Glutamatergic neuron (in vitro differentiated cells): ENCODE data around the gene FBXL17. TPM values are rescaled to one million over a fixed set of nuclear protein-coding genes. Genes with fewer than 3 reads are reported as not detected.

Source experiments
- DNase-seq: peaks from one replicate; pipeline ENCODE4 v3.0.0; 2022
- H3K27ac Mint-ChIP-seq: one replicate; pipeline ENCODE4 v1.8.0; 2020; ENCODE audit warnings: mild to moderate bottlenecking, mixed read lengths, inconsistent platforms; ENCODE audit not compliant: unreplicated experiment
- H3K27me3 Mint-ChIP-seq: one replicate; pipeline ENCODE4 v1.8.0; 2020; ENCODE audit warnings: mild to moderate bottlenecking, moderate library complexity, mixed read lengths, inconsistent platforms; ENCODE audit not compliant: unreplicated experiment
- H3K36me3 Mint-ChIP-seq: one replicate; pipeline ENCODE4 v1.8.0; 2020; ENCODE audit warnings: mild to moderate bottlenecking, mixed read lengths, inconsistent platforms; ENCODE audit not compliant: unreplicated experiment
- H3K4me1 Mint-ChIP-seq: one replicate; pipeline ENCODE4 v1.8.0; 2020; ENCODE audit warnings: mild to moderate bottlenecking, low read depth, mixed read lengths, inconsistent platforms; ENCODE audit not compliant: unreplicated experiment
- H3K4me3 Mint-ChIP-seq: one replicate; pipeline ENCODE4 v1.8.0; 2020; ENCODE audit warnings: mild to moderate bottlenecking, mixed read lengths, inconsistent platforms; ENCODE audit not compliant: unreplicated experiment
- H3K9me3 Mint-ChIP-seq: one replicate; pipeline ENCODE4 v1.8.0; 2020; ENCODE audit warnings: mild to moderate bottlenecking, moderate library complexity, mixed read lengths, inconsistent platforms; ENCODE audit not compliant: unreplicated experiment
- total RNA-seq: library from RNA; stranded (reverse); fragmentation: NEBNext Ultra II Directional; extraction: Animal tissue kit (Norgen Biotek cat#: 25700); gene quantifications from one replicate; pipeline ENCODE4 v1.2.1, GENCODE V29; 2021; ENCODE audit not compliant: unreplicated experiment
- TF ChIP-seq, protein P1 (sequence below): fragments of 200-600 bp; sonication (generic); IDR thresholded peaks from one replicate; pipeline ENCODE4 v1.5.0; 2021; ENCODE audit not compliant: partially characterized antibody, unreplicated experiment

FBXL17 gene
- total RNA-seq, 1 donor from 2014 or later: 20.3 TPM

DNA sequence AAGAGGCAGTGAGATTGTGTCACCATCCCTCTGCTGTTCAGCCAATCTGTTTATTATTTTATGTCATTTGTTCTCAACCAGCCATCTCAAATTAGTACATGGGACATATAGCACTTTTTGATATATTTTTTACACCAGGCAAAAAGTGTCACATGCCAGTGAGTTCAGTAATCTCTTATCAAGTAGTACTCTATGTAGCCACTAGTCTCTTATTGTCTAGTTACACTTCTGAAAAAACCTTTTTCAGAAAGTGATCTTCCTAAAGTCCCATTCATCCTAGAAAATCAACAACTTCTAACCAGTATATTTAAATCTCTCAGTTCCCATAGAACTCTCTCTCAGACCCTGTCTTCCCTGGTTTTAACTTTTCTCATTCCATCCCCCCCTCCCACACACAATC, 321.6 kb downstream of the FBXL17 start:
- no peaks in the 10 kb centered on the region for H3K9me3 Mint-ChIP-seq
- no peak overlapping the region for H3K4me3 Mint-ChIP-seq
- no peaks in the 10 kb centered on the region for H3K27me3 Mint-ChIP-seq
- no peak overlapping the region for H3K27ac Mint-ChIP-seq
- TF ChIP-seq, protein P1, sequence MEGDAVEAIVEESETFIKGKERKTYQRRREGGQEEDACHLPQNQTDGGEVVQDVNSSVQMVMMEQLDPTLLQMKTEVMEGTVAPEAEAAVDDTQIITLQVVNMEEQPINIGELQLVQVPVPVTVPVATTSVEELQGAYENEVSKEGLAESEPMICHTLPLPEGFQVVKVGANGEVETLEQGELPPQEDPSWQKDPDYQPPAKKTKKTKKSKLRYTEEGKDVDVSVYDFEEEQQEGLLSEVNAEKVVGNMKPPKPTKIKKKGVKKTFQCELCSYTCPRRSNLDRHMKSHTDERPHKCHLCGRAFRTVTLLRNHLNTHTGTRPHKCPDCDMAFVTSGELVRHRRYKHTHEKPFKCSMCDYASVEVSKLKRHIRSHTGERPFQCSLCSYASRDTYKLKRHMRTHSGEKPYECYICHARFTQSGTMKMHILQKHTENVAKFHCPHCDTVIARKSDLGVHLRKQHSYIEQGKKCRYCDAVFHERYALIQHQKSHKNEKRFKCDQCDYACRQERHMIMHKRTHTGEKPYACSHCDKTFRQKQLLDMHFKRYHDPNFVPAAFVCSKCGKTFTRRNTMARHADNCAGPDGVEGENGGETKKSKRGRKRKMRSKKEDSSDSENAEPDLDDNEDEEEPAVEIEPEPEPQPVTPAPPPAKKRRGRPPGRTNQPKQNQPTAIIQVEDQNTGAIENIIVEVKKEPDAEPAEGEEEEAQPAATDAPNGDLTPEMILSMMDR: peak; percentile 25
- H3K4me1 Mint-ChIP-seq: peaks cover 2% of the 10 kb centered on the region
- H3K36me3 Mint-ChIP-seq: no peaks in the 10 kb centered on the region
- DNase-seq: no peak

DNA sequence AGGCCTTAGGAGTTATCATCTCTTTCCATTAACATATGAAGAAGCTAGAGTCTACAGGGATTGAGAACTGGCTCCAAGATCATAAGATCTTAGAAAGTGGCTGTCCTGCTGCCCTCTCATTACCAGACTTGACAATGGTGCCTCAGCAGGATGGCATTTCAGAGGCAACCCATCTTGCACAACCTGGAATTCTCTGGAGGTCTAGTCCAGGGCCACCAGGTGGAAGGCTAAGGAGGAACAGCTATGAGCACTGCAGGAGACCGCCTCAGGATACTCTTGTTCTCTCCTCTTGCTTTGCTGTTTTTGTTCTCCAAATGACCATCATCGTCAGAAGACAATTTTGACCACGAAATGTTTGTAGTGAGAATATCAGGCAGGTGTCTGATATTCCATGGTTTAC, 322.6 kb downstream of the FBXL17 start:
- H3K36me3 Mint-ChIP-seq: peaks cover 4% of the 10 kb centered on the region

DNA sequence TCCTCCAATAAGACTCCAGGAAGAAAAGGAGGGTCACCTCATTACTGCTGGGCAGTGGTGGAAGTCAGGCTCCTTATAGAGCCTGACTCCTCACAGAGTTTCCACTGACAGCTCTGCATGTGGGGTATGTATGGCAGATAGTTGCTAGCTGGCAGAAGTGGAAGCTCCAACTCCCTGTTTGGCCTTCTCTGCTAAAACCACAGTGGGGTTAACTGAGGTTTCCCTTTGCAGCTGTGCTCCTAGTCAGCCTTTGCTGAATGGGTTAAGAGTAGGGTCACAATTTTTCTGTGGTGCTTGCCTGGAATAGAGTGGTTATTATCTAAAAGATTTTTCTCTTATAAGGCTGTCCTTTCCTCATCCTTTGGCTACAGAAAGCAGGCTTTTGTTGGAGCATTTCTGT, 327.5 kb downstream of the FBXL17 start:
- Mint-ChIP-seq H3K4me3 (no peak overlapping the region), H3K4me1 (no peaks in the 10 kb centered on the region), H3K36me3 (peaks cover 38% of the 10 kb centered on the region), H3K27ac (no peak overlapping the region), H3K27me3 (no peaks in the 10 kb centered on the region), H3K9me3 (peaks cover 9% of the 10 kb centered on the region)
- TF ChIP-seq, protein P1: no peak
- no peak for DNase-seq

More for the DNA sequence above, 322.6 kb downstream of the FBXL17 start:
- no peaks in the 10 kb centered on the region for H3K9me3 Mint-ChIP-seq
- TF ChIP-seq, protein P1: no peak
- no peaks in the 10 kb centered on the region for H3K27me3 Mint-ChIP-seq
- peaks cover 2% of the 10 kb centered on the region for H3K4me1 Mint-ChIP-seq
- H3K27ac Mint-ChIP-seq: no peak overlapping the region
- no peak for DNase-seq
- no peak overlapping the region for H3K4me3 Mint-ChIP-seq

DNA sequence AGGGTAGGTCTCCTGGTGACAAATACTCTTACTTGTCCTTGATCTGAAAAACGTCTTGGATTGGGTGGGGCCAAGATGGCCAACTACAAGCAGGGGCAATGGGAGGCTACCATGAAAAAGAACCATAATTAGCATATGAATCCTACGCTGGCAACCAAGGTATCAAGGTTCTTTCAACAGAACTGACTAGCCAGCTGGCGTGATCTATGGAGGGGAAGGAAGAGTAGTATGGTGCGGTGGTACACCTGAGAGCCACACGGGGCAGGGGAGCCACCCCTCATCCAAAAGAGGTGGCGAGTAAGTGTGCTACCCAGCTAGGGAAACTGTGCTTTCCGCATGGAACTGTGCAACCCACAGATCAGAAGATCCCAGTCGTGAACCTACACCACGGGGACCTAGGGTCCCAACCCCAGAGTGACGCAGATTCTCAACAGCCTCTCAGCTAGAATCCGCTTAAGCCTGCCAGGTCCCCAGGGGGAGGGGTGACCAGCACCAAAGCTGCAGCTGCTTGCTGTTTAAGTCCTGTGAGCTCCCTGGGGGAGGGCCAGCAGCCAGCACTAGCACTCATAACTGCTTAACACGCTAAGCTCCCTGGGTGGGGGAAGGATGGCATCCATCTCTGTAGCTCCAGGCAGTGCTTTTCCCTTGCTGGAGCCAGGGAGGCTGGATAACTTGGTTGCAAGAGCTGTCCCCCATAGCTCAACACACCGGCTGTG, 334.8 kb downstream of the FBXL17 start:
- Mint-ChIP-seq H3K36me3 (peaks cover 36% of the 10 kb centered on the region), H3K4me1 (peaks cover 10% of the 10 kb centered on the region), H3K27me3 (no peaks in the 10 kb centered on the region), H3K4me3 (no peak overlapping the region), H3K9me3 (peaks cover 12% of the 10 kb centered on the region), H3K27ac (no peak overlapping the region)
- DNase-seq: peak; percentile 22
- TF ChIP-seq, protein P1: no peak

DNA sequence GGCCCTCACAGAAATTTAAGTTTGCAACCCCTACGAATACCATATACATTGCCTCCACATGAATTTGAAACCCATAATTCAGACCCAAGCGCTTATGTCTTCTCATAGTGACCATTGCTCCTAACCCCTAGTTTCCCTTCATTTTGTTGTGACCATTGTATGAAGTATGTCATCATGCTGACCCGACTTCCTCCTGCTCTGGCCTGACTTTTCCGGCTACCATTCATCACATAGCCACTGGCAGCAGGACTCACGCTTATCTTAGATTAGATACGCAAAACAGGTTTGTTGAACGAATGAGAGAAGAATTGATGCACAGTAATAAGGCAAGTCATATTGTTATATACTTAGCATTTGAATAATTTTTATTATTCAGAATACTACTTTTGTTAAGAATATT, 345.4 kb downstream of the FBXL17 start:
- TF ChIP-seq, protein P1: no peak
- no peaks in the 10 kb centered on the region for H3K9me3 Mint-ChIP-seq
- no peak overlapping the region for H3K27ac Mint-ChIP-seq
- no peaks in the 10 kb centered on the region for H3K27me3 Mint-ChIP-seq
- no peaks in the 10 kb centered on the region for H3K36me3 Mint-ChIP-seq
- DNase-seq: no peak
- H3K4me1 Mint-ChIP-seq: no peaks in the 10 kb centered on the region
- H3K4me3 Mint-ChIP-seq: no peak overlapping the region
